A549 (cell line): ENCODE measurements around the gene LYPLAL1. TPM values are rescaled to one million over a fixed set of nuclear protein-coding genes. Genes with fewer than 3 reads are reported as not detected.
"Not testable (repeated sequence)": the region's sequence is repeated elsewhere in the genome, so short reads cannot be mapped to it uniquely, and the experiment has no call there.

Experiments used
- ATAC-seq, 2 experiments: fragments of 200-7000 bp in 1 of 2; fragments of >200 bp in 1 of 2; cut with Nextera tagmentation in 1 of 2; cut with Tn5 transposase in 1 of 2; 3 replicates each; pipeline versions ENCODE4 v1.8.0 to v1.9.1; 2018 to 2020; ENCODE audit warnings: mild to moderate bottlenecking in 1 of 2, moderate library complexity in 1 of 2
- CTCF ChIA-PET: fragments of 300-600 bp; sonication (Branson Sonifier 250); formaldehyde crosslinking; extraction: SDS; loops from one replicate; lab custom pipeline; 2021; ENCODE audit warnings: antibody characterized with exemption, inconsistent platforms; lab: Yijun Ruan, JAX
- POLR2A ChIA-PET: fragments of 350-600 bp; formaldehyde crosslinking; extraction: SDS; loops from one replicate; lab custom pipeline; 2021; ENCODE audit warnings: antibody characterized with exemption, inconsistent platforms; lab: Yijun Ruan, JAX
- DNase-seq, 2 experiments: peaks; one replicate each; pipeline versions ENCODE4 v3.0.0 to v3.0.0-alpha.2; 2011 to 2016; ENCODE audit warnings: low read depth in 1 of 2, low spot score in 1 of 2
- FAIRE-seq: peaks from 2 replicates; lab custom pipeline; 2011; peaks lifted over from hg19 to GRCh38; lab: Jason Lieb, UNC
- H3K27ac ChIP-seq, 2 experiments: fragments of >200 bp; sonication (Bioruptor Twin); formaldehyde crosslinking; 3 replicates each; pipeline ENCODE4 v1.5.1; 2016 to 2017
- H3K4me1 ChIP-seq: fragments of >200 bp; sonication (Bioruptor Twin); formaldehyde crosslinking; 3 replicates; pipeline ENCODE4 v1.6.1; 2016
- H3K4me2 ChIP-seq: fragments of >200 bp; sonication (Bioruptor Twin); formaldehyde crosslinking; 3 replicates; pipeline ENCODE4 v1.6.1; 2016
- H3K4me3 ChIP-seq: fragments of >200 bp; sonication (Bioruptor Twin); formaldehyde crosslinking; 3 replicates; pipeline ENCODE4 v1.5.1; 2016
- H3K9me3 ChIP-seq: fragments of >200 bp; sonication (Bioruptor Twin); formaldehyde crosslinking; 3 replicates; pipeline ENCODE4 v1.6.1; 2016
- ATOH8 ChIP-seq: fragments of 250-450 bp; sonication (Bioruptor Pico); IDR thresholded peaks from 2 replicates; pipeline ENCODE4 v1.5.0; 2020; ENCODE audit warnings: low read depth, mild to moderate bottlenecking, moderate library complexity
- CHD2 ChIP-seq: fragments of 150-350 bp; IDR thresholded peaks from 2 replicates; pipeline ENCODE4 v1.6.1; 2014; ENCODE audit warnings: low read length; ENCODE audit not compliant: partially characterized antibody
- CTCF ChIP-seq: fragments of >200 bp; sonication (Bioruptor Twin); formaldehyde crosslinking; IDR thresholded peaks from 3 replicates; pipeline ENCODE4 v1.5.1; 2016
- ELK1 ChIP-seq: fragments of 150-350 bp; IDR thresholded peaks from 2 replicates; pipeline ENCODE4 v1.6.1; 2014; ENCODE audit warnings: low read depth, mild to moderate bottlenecking, low read length
- ESRRA ChIP-seq: fragments of 150-350 bp; IDR thresholded peaks from 2 replicates; pipeline ENCODE4 v1.6.1; 2014; ENCODE audit warnings: mild to moderate bottlenecking, low read length, borderline replicate concordance
- FOSB ChIP-seq: fragments of 250-450 bp; sonication (Bioruptor Pico); IDR thresholded peaks from 2 replicates; pipeline ENCODE4 v1.5.0; 2020; ENCODE audit warnings: mild to moderate bottlenecking, moderate library complexity
- HDAC2 ChIP-seq: fragments of 200-600 bp; sonication (generic); IDR thresholded peaks from 2 replicates; pipeline ENCODE4 v1.6.1; 2016
- JUNB ChIP-seq: fragments of >200 bp; sonication (Bioruptor Twin); formaldehyde crosslinking; IDR thresholded peaks from 2 replicates; pipeline ENCODE4 v1.6.1; 2016
- KDM1A ChIP-seq: fragments of 200-600 bp; sonication (generic); IDR thresholded peaks from 2 replicates; pipeline ENCODE4 v1.6.1; 2016; ENCODE audit warnings: low read depth, mild to moderate bottlenecking
- MAFK ChIP-seq: fragments of 450-650 bp; IDR thresholded peaks from 2 replicates; pipeline ENCODE4 v1.6.1; 2014; ENCODE audit not compliant: partially characterized antibody
- MAZ ChIP-seq: fragments of 150-350 bp; IDR thresholded peaks from 2 replicates; pipeline ENCODE4 v1.6.1; 2014; ENCODE audit warnings: antibody characterized with exemption, low read depth, low read length, borderline replicate concordance
- NR3C1 ChIP-seq: fragments of >200 bp; sonication (Bioruptor Twin); formaldehyde crosslinking; IDR thresholded peaks from 3 replicates; pipeline ENCODE4 v1.6.1; 2017
- POLR2A ChIP-seq: IDR thresholded peaks from 2 replicates; pipeline ENCODE4 v1.6.1; 2012; ENCODE audit warnings: mild to moderate bottlenecking, low read length
- RCOR1 ChIP-seq: fragments of 150-350 bp; IDR thresholded peaks from 2 replicates; pipeline ENCODE4 v1.6.1; 2014; ENCODE audit warnings: antibody characterized with exemption, low read length, low read depth
- RFX5 ChIP-seq: fragments of 450-650 bp; IDR thresholded peaks from 2 replicates; pipeline ENCODE4 v1.7.1; 2014; ENCODE audit warnings: antibody characterized with exemption, mild to moderate bottlenecking, moderate library complexity
- RNF2 ChIP-seq: fragments of 200-600 bp; sonication (generic); IDR thresholded peaks from 2 replicates; pipeline ENCODE4 v1.6.1; 2016; ENCODE audit warnings: low read depth, mild to moderate bottlenecking, antibody characterized with exemption, moderate library complexity, borderline replicate concordance
- SREBF2 ChIP-seq: fragments of 450-650 bp; IDR thresholded peaks from 2 replicates; pipeline ENCODE4 v1.6.1; 2014; ENCODE audit warnings: mild to moderate bottlenecking, moderate library complexity
- TFCP2L1 ChIP-seq: fragments of 250-450 bp; sonication (Bioruptor Pico); IDR thresholded peaks from 2 replicates; pipeline ENCODE4 v1.5.0; 2021; ENCODE audit warnings: mild to moderate bottlenecking
- ZNF302 ChIP-seq: fragments of 250-450 bp; sonication (Bioruptor Pico); IDR thresholded peaks from 2 replicates; pipeline ENCODE4 v1.9.0; 2021; ENCODE audit warnings: inconsistent platforms, mild to moderate bottlenecking, moderate library complexity
- ZSCAN20 ChIP-seq: fragments of 250-450 bp; sonication (Bioruptor Pico); IDR thresholded peaks from 2 replicates; pipeline ENCODE4 v1.8.0; 2022; ENCODE audit warnings: mild to moderate bottlenecking, moderate library complexity
- WGBS: methylation state at CpG from one replicate; pipeline ENCODE4 v1.1.6; 2017; ENCODE audit errors: missing lambda C conversion rate; 5-methylcytosine and 5-hydroxymethylcytosine counted together
- polyA plus RNA-seq, 4 experiments: library from polyadenylated mRNA; depleted of rRNA in 3 of 4; stranded (reverse); fragments of >200 nt; fragmentation: RNase III in 1 of 4; extraction: RNeasy Plus Mini Kit Qiagen cat#74134 plus additional on column Dnase treatment in 1 of 4; gene quantifications; 2 replicates in 3 of 4; 3 replicates in 1 of 4; pipeline ENCODE4 v1.2.3, GENCODE V29; 2011 to 2017

LYPLAL1 gene
- polyA plus RNA-seq, 2 of the 4 experiments (the other 2 are of a cell fraction), result 13.6 to 61.2 TPM

GRCh38 chr1:219189952-219190351 is 16.3 kb downstream of the LYPLAL1 start:
- WGBS, result 69% methylated on average over 3 of the region's 3 CpGs
- H3K27ac ChIP-seq, result peak overlapping the region in 1 of 2 experiments; percentile 13; a peak in 1 of 6 replicates
- no peak for FAIRE-seq
- peak overlapping the region; percentile 71 for H3K4me2 ChIP-seq
- DNase-seq, result no peak
- POLR2A ChIA-PET, result interaction anchor here (1.0 to 2.5 kb wide), 2 partner anchors 9 to 16 kb away, joined by 4 to 12 read pairs; partner anchors contain the start of gene LYPLAL1
- H3K4me1 ChIP-seq, result peaks cover 34% of the 10 kb centered on the region
- CTCF ChIA-PET, result interaction anchor here (0.6 to 1.4 kb wide), 3 partner anchors 378 to 547 kb away, joined by 3 read pairs; no protein-coding TSS in a partner anchor
- no peak for ATAC-seq
- TF ChIP-seq POLR2A, result no peak
- TF ChIP-seq CTCF, result no peak
- TF ChIP-seq ZSCAN20 (CRISPR knock-in tag), result no peak
- TF ChIP-seq CHD2, result no peak
- no peak for TF ChIP-seq TFCP2L1 (CRISPR knock-in tag)
- TF ChIP-seq ZNF302 (CRISPR knock-in tag), result no peak
- no peak for TF ChIP-seq HDAC2
- no peak for TF ChIP-seq MAZ
- TF ChIP-seq JUNB, result no peak
- no peak for TF ChIP-seq KDM1A
- no peak for TF ChIP-seq ATOH8 (CRISPR knock-in tag)
- no peak for TF ChIP-seq NR3C1
- no peak for TF ChIP-seq ELK1
- TF ChIP-seq RCOR1, result no peak
- TF ChIP-seq RFX5, result no peak
- no peak for TF ChIP-seq RNF2
- TF ChIP-seq ESRRA, result no peak
- TF ChIP-seq SREBF2, result no peak
- TF ChIP-seq FOSB, result no peak
- TF ChIP-seq, all 56 proteins: peak for 0
- Histone ChIP-seq H3K4me3 (no peak overlapping the region), H3K9me3 (no peaks in the 10 kb centered on the region)

GRCh38 chr1:219190605-219191004 is 16.9 kb downstream of the LYPLAL1 start:
- peaks cover 34% of the 10 kb centered on the region for H3K4me1 ChIP-seq
- no peak overlapping the region for H3K27ac ChIP-seq
- 95% methylated on average over 3 of the region's 3 CpGs for WGBS
- no peaks in the 10 kb centered on the region for H3K9me3 ChIP-seq
- ChIA-PET POLR2A (interaction anchor here (1.0 to 2.5 kb wide), 2 partner anchors 9 to 17 kb away, joined by 4 to 12 read pairs; partner anchors contain the start of gene LYPLAL1), CTCF (interaction anchor here (1.4 kb wide), 1 partner anchor 377 kb away, joined by 3 read pairs; no protein-coding TSS in a partner anchor)
- no peak for FAIRE-seq
- no peak for DNase-seq
- TF ChIP-seq MAFK, result peak; percentile 31
- TF ChIP-seq CTCF, result no peak
- no peak for ATAC-seq
- H3K4me2 ChIP-seq, result no peak overlapping the region
- H3K4me3 ChIP-seq, result no peak overlapping the region

GRCh38 chr1:219195833-219196232 is 22.2 kb downstream of the LYPLAL1 start:
- 96% methylated on average over 3 of the region's 3 CpGs for WGBS
- H3K4me3 ChIP-seq, FAIRE-seq, DNase-seq, ATAC-seq, H3K27ac ChIP-seq, POLR2A ChIA-PET, H3K4me2 ChIP-seq, H3K4me1 ChIP-seq: not testable (repeated sequence)
- H3K9me3 ChIP-seq, result peaks cover 13% of the 10 kb centered on the region; the same call in 1 of the 3 replicates
- CTCF ChIA-PET, result interaction anchor here (0.8 kb wide), 1 partner anchor 22 kb away, joined by 3 read pairs; the partner anchor contains the start of gene LYPLAL1
